Measurements from ENCODE around the gene ARL9.

ARL9 gene

GRCh38 chr4:56505269-56506130 is at the start of gene ARL9:
Gene ARL9, plus strand, starts transcription at chr4:56505791. Its CDS starts 72 bp downstream, at chr4:56505863.
- TF ChIP-seq CTCF (IDR thresholded peaks at IDR 0.05; ENCODE audit: low read depth, low read length): no peak
- DNase-seq (ENCODE audit: extremely low read depth, low read depth): peak; percentile 22

- no peak for DNase-seq (ENCODE audit: extremely low read depth, low read depth)
- no peak for TF ChIP-seq CTCF (IDR thresholded peaks at IDR 0.05; ENCODE audit: low read depth, low read length)
Observed at GRCh38 chr4:56460085-56460484, 45.5 kb upstream of the ARL9 start.

GRCh38 chr4:56462157-56462556 is 43.4 kb upstream of the ARL9 start:
- TF ChIP-seq CTCF (IDR thresholded peaks at IDR 0.05; ENCODE audit: low read depth, low read length): no peak
- no peak for DNase-seq (ENCODE audit: extremely low read depth, low read depth)

GRCh38 chr4:56463711-56464110 is 41.9 kb upstream of the ARL9 start:
- no peak for DNase-seq (ENCODE audit: extremely low read depth, low read depth)
- TF ChIP-seq CTCF (IDR thresholded peaks at IDR 0.05; ENCODE audit: low read depth, low read length): no peak

- TF ChIP-seq CTCF (IDR thresholded peaks at IDR 0.05; ENCODE audit: low read depth, low read length): no peak
- DNase-seq (ENCODE audit: extremely low read depth, low read depth): no peak
Observed at GRCh38 chr4:56464581-56464980, 41.0 kb upstream of the ARL9 start.

- TF ChIP-seq CTCF (IDR thresholded peaks at IDR 0.05; ENCODE audit: low read depth, low read length): no peak
- DNase-seq (ENCODE audit: extremely low read depth, low read depth): no peak
Observed at GRCh38 chr4:56465599-56466295, 39.8 kb upstream of the ARL9 start.

- peak; percentile 25 for DNase-seq (ENCODE audit: extremely low read depth, low read depth)
Observed at GRCh38 chr4:56466296-56466761, 39.3 kb upstream of the ARL9 start.

All from AG09319 (cell line).